ENCODE data around the gene ACOT7.

GRCh38 chr1:6331543-6332273 lies 61.9 kb downstream of the ACOT7 start:
- TF ChIP-seq, protein P1, sequence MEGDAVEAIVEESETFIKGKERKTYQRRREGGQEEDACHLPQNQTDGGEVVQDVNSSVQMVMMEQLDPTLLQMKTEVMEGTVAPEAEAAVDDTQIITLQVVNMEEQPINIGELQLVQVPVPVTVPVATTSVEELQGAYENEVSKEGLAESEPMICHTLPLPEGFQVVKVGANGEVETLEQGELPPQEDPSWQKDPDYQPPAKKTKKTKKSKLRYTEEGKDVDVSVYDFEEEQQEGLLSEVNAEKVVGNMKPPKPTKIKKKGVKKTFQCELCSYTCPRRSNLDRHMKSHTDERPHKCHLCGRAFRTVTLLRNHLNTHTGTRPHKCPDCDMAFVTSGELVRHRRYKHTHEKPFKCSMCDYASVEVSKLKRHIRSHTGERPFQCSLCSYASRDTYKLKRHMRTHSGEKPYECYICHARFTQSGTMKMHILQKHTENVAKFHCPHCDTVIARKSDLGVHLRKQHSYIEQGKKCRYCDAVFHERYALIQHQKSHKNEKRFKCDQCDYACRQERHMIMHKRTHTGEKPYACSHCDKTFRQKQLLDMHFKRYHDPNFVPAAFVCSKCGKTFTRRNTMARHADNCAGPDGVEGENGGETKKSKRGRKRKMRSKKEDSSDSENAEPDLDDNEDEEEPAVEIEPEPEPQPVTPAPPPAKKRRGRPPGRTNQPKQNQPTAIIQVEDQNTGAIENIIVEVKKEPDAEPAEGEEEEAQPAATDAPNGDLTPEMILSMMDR (IDR thresholded peaks at IDR 0.05) = no peak
- TF ChIP-seq POLR2A (IDR thresholded peaks at IDR 0.05) = no peak

Data from testis (tissue), 2 donors.